Measurements from ENCODE around the gene TCFL5.

- no peak for TF ChIP-seq CTCF (IDR thresholded peaks at IDR 0.05 in 8 of 11, conservative IDR thresholded peaks at IDR 0.05 in 3 of 11)
- no peak for TF ChIP-seq POLR2A (IDR thresholded peaks at IDR 0.05)
- no peak for TF ChIP-seq POLR2AphosphoS5 (IDR thresholded peaks at IDR 0.05)
Measured at GRCh38 chr20:62876501-62876901, 14.9 kb upstream of the TCFL5 start.

All from spleen (tissue), 7 donors.